HEK293 (cell line): ENCODE measurements around the gene MRPL39.

ENCODE experiments used
- CTCF ChIA-PET: fragments of 350-600 bp; formaldehyde crosslinking; extraction: SDS; loops from one replicate; lab custom pipeline; 2021; ENCODE audit warnings: antibody characterized with exemption; lab: Yijun Ruan, JAX
- POLR2A ChIA-PET: fragments of 300-600 bp; formaldehyde crosslinking; extraction: SDS; loops from one replicate; lab custom pipeline; 2020; ENCODE audit warnings: antibody characterized with exemption, inconsistent platforms; lab: Yijun Ruan, JAX
- H3K27ac ChIP-seq: fragments of 200-500 bp; sonication (Bioruptor generic); 2 replicates; pipeline ENCODE4 v1.5.1; 2014; ENCODE audit warnings: low read depth, low read length, control low read depth, inconsistent platforms; ENCODE audit errors: extremely low read depth
- H3K36me3 ChIP-seq, 2 experiments: fragments of 200-500 bp in 1 of 2; sonication (Bioruptor generic) in 1 of 2; 1 replicate in 1 of 2; 2 replicates in 1 of 2; pipeline ENCODE4 v1.5.1; 2014 to 2017; ENCODE audit warnings: inconsistent platforms in 2 of 2, low read length in 2 of 2; ENCODE audit not compliant: control insufficient read depth in 2 of 2, insufficient read depth in 1 of 2
- H3K4me1 ChIP-seq: fragments of 200-500 bp; sonication (Bioruptor generic); 2 replicates; pipeline ENCODE4 v1.5.1; 2014; ENCODE audit warnings: mild to moderate bottlenecking, low read length, inconsistent platforms; ENCODE audit not compliant: control insufficient read depth, insufficient read depth
- H3K4me3 ChIP-seq: 2 replicates; pipeline ENCODE4 v1.5.1; 2011; ENCODE audit warnings: low read depth, mild to moderate bottlenecking, control low read depth, low read length, moderate library complexity
- H3K9me3 ChIP-seq: fragments of 200-500 bp; sonication (Bioruptor generic); 2 replicates; pipeline ENCODE4 v1.5.1; 2014; ENCODE audit warnings: low read depth, low read length, inconsistent platforms; ENCODE audit not compliant: control insufficient read depth, insufficient read depth
- ELK4 ChIP-seq: IDR thresholded peaks from 2 replicates; pipeline ENCODE4 v1.6.1; 2011; ENCODE audit warnings: mild to moderate bottlenecking, low read depth, low read length, borderline replicate concordance
- PBX3 ChIP-seq: sonication (generic); formaldehyde crosslinking; IDR thresholded peaks from 2 replicates; pipeline ENCODE4 v1.8.1; 2022; ENCODE audit warnings: mild to moderate bottlenecking, moderate library complexity, missing genetic modification reagents
- SCRT2 ChIP-seq: fragments of 450-650 bp; formaldehyde crosslinking; IDR thresholded peaks from 2 replicates; pipeline ENCODE4 v1.5.1; 2016; ENCODE audit warnings: missing biosample characterization, missing genetic modification characterization
- ZBTB20 ChIP-seq: fragments of 450-650 bp; formaldehyde crosslinking; IDR thresholded peaks from 2 replicates; pipeline ENCODE4 v1.5.1; 2016; ENCODE audit warnings: missing biosample characterization, missing genetic modification characterization
- ZBTB44 ChIP-seq: fragments of 450-650 bp; IDR thresholded peaks from 2 replicates; pipeline ENCODE4 v1.5.1; 2018; ENCODE audit warnings: missing biosample characterization, mild to moderate bottlenecking, missing genetic modification characterization
- ZNF121 ChIP-seq: fragments of 450-650 bp; formaldehyde crosslinking; IDR thresholded peaks from 2 replicates; pipeline ENCODE4 v1.5.1; 2016; ENCODE audit warnings: missing biosample characterization, missing genetic modification characterization
- ZNF138 ChIP-seq: fragments of 450-650 bp; formaldehyde crosslinking; IDR thresholded peaks from 2 replicates; pipeline ENCODE4 v1.5.1; 2016; ENCODE audit warnings: missing biosample characterization, missing genetic modification characterization, borderline replicate concordance
- ZNF23 ChIP-seq: fragments of 450-650 bp; formaldehyde crosslinking; IDR thresholded peaks from 2 replicates; pipeline ENCODE4 v1.5.1; 2016; ENCODE audit warnings: missing biosample characterization, missing genetic modification characterization, borderline replicate concordance
- ZNF335 ChIP-seq: fragments of 450-650 bp; formaldehyde crosslinking; conservative IDR thresholded peaks from 2 replicates; pipeline ENCODE4 v1.5.1; 2016; ENCODE audit warnings: missing biosample characterization, missing genetic modification characterization
- ZNF362 ChIP-seq: fragments of 450-650 bp; formaldehyde crosslinking; IDR thresholded peaks from 2 replicates; pipeline ENCODE4 v1.5.1; 2016; ENCODE audit warnings: missing biosample characterization, missing genetic modification characterization
- ZNF398 ChIP-seq: fragments of 450-650 bp; formaldehyde crosslinking; IDR thresholded peaks from 2 replicates; pipeline ENCODE4 v1.5.1; 2017; ENCODE audit warnings: missing biosample characterization, missing genetic modification characterization
- ZNF416 ChIP-seq: fragments of 450-650 bp; formaldehyde crosslinking; IDR thresholded peaks from 2 replicates; pipeline ENCODE4 v1.5.1; 2016; ENCODE audit warnings: missing biosample characterization, missing genetic modification characterization
- ZNF423 ChIP-seq: fragments of 450-650 bp; formaldehyde crosslinking; IDR thresholded peaks from 2 replicates; pipeline ENCODE4 v1.5.1; 2016; ENCODE audit warnings: missing biosample characterization, missing genetic modification characterization
- ZNF518A ChIP-seq: fragments of 450-650 bp; formaldehyde crosslinking; conservative IDR thresholded peaks from 2 replicates; pipeline ENCODE4 v1.5.1; 2016; ENCODE audit warnings: low read depth, missing biosample characterization, missing genetic modification characterization
- ZNF560 ChIP-seq: fragments of 450-650 bp; formaldehyde crosslinking; IDR thresholded peaks from 2 replicates; pipeline ENCODE4 v1.5.1; 2017; ENCODE audit warnings: missing biosample characterization, missing genetic modification characterization, borderline replicate concordance
- ZNF629 ChIP-seq: fragments of 450-650 bp; formaldehyde crosslinking; IDR thresholded peaks from 2 replicates; pipeline ENCODE4 v1.5.1; 2017; ENCODE audit warnings: missing biosample characterization, missing genetic modification characterization
- ZNF660 ChIP-seq: fragments of 450-650 bp; IDR thresholded peaks from 2 replicates; pipeline ENCODE4 v1.5.1; 2018; ENCODE audit warnings: missing biosample characterization, mild to moderate bottlenecking, missing genetic modification characterization
- ZNF664 ChIP-seq: fragments of 450-650 bp; formaldehyde crosslinking; IDR thresholded peaks from 2 replicates; pipeline ENCODE4 v1.5.1; 2016; ENCODE audit warnings: missing biosample characterization, missing genetic modification characterization
- ZNF704 ChIP-seq: fragments of 450-650 bp; formaldehyde crosslinking; IDR thresholded peaks from 2 replicates; pipeline ENCODE4 v1.5.1; 2016; ENCODE audit warnings: missing biosample characterization, missing genetic modification characterization
- ZNF76 ChIP-seq: fragments of 450-650 bp; formaldehyde crosslinking; IDR thresholded peaks from 2 replicates; pipeline ENCODE4; 2016; ENCODE audit warnings: low read depth, missing biosample characterization, missing genetic modification characterization, borderline replicate concordance

Gene MRPL39

GRCh38 chr21:25571726-25572121 is 35.6 kb downstream of the MRPL39 start:
- Histone ChIP-seq H3K4me1 (peaks cover 7% of the 10 kb centered on the region), H3K9me3 (no peaks in the 10 kb centered on the region), H3K36me3 (peaks cover 0 to 12% of the 10 kb centered on the region in 2 experiments; a peak in 2 of 3 replicates), H3K4me3 (no peak overlapping the region), H3K27ac (no peak overlapping the region)
- CTCF ChIA-PET: no interaction called here
- POLR2A ChIA-PET: no interaction called here
- TF ChIP-seq ZNF362 (no peak), PBX3 (CRISPR knock-in tag) (no peak), ZNF560 (tag by site-specific recombination) (no peak), ZNF416 (tag by site-specific recombination) (no peak), ZNF138 (tag by site-specific recombination) (no peak), ZNF518A (tag by site-specific recombination) (no peak), ELK4 (no peak), ZNF23 (no peak), ZNF664 (tag by site-specific recombination) (no peak), SCRT2 (tag by site-specific recombination) (no peak), ZNF660 (no peak), ZNF704 (tag by site-specific recombination) (no peak), ZNF629 (tag by site-specific recombination) (no peak), ZNF76 (tag by site-specific recombination) (no peak), ZNF121 (tag by site-specific recombination) (no peak), ZBTB20 (tag by site-specific recombination) (no peak), ZNF398 (tag by site-specific recombination) (no peak), ZNF335 (no peak), ZNF423 (no peak), ZBTB44 (tag by site-specific recombination) (no peak)
